ENCODE measurements around the gene PRR7.
A peak's percentile ranks its signal among the peaks of the same experiment; 100 is the strongest.

PRR7 gene

DNA sequence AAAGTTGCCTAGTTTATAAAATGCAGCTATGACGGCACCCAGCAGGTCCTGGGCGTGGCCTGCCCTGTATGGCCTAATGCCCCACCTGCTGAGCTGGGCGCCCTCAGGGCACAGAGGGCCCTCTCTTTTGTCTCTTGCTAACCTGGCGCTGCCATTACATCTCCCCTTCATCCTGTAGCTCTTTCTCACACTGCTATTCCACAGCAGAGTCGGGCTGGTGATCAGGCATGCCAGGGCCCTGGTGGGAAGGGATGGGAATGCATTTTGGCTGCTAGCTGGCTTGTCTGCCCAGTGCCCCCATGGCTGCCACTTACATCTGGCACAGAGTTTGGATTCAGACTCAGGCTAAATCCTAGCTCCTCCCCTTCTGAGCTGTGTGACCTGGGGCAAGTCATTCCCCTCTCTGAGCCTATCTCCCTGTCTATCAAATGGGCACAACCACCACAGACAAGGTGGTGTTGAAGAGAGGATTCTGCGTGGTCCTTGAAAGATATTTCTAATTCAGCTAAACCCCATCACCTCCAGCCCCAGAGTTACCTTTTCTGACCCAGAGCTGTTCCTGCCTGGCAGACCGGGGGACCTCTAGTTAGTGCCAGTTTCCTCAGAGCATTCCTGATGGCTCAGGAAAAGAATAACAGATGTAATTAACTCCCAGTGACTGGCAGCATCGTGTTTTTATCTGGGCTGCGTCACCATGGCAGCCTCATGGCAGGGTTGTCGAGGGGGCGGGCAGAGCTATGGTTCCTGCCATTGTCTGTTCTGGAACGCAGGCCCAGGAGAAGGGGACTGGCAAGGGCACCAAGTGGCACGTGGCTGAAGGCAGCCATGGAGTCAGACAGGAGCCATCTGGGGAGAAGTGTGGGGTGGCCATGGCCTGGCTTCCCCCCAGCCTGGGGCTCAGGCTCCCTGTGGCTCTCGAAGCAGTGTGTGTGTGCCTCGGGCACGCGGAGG is 6.3 kb downstream of the PRR7 start:
- DNase-seq (ENCODE audit: low spot score), result no peak

DNA sequence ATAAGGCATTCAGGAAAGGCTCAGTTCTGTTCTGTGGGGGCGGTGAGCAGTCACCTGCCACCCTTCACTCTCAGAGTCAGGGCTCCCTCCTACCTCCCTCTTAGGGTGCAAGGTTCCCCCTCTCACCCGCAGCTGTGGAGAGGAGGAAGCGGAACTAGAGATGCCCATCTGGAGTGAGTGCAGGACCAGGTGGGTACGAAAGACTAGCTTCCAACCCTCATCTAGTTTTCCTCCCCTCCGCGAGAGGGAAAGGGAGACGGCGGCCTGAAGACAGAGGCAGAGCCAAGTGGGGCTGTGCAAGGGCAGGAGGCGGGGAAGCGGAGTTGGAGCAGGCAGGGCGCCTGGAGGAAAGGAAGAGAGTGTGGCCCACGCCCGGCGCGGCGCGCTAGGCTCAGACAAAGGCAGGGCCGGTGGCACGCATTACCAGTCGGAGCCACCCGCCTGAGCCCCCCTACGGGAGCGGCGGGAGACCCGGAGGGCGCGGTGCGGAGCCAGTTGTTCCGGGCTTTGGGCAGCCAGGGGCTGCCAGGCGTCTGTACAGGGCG is 7.3 kb downstream of the PRR7 start:
- no peak for DNase-seq (ENCODE audit: low spot score)

DNA sequence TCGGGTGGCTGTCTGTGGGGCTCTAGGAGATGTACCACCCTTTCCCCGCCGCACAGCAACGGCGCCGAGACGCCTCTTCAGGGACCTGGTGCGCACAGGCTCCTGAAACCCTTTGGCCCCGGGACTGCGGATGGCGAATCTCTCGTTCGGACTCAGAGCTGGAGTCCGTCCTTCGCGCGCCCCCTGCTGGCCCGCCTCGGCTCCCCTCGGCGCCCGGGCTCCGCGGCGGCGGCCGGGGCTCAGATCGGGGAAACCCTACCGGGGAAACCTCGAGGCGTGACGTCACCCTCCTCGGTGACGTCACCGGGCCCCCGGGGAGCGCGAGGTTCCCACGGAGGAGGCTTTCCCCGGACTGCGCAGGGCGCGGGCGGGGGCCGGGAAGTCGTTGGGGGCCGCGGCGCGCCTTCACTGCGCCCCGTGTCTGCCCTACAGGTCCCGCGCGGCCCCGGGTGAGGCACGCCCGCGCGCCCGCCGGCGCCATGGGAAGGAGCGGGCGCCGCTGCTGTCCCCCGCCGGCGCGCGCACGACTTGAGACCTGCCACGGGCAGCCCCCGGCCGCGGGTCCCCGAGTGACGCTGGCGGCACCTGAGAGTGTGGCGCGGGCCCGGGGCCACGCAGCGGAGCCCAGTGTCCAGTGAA is 7.9 kb downstream of the PRR7 start:
- DNase-seq (ENCODE audit: low spot score), result peak; percentile 89

DNA sequence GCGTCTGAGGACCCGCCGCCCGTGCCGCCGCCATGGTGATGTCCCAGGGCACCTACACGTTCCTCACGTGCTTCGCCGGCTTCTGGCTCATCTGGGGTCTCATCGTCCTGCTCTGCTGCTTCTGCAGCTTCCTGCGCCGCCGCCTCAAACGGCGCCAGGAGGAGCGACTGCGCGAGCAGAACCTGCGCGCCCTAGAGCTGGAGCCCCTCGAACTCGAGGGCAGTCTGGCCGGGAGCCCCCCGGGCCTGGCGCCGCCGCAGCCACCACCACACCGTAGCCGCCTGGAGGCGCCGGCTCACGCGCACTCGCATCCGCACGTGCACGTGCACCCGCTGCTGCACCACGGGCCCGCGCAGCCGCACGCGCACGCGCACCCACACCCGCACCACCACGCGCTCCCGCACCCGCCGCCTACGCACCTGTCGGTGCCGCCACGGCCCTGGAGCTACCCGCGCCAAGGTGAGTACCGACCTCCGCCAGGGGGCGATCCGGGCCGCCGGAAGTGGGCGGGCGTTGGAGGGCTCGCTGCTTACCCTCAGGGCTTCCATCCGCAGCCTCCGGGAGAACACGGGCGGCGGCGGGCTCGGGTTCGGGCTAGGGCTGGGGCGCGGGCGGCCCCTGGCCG is 8.5 kb downstream of the PRR7 start:
- peak; percentile 81 for DNase-seq (ENCODE audit: low spot score)

DNA sequence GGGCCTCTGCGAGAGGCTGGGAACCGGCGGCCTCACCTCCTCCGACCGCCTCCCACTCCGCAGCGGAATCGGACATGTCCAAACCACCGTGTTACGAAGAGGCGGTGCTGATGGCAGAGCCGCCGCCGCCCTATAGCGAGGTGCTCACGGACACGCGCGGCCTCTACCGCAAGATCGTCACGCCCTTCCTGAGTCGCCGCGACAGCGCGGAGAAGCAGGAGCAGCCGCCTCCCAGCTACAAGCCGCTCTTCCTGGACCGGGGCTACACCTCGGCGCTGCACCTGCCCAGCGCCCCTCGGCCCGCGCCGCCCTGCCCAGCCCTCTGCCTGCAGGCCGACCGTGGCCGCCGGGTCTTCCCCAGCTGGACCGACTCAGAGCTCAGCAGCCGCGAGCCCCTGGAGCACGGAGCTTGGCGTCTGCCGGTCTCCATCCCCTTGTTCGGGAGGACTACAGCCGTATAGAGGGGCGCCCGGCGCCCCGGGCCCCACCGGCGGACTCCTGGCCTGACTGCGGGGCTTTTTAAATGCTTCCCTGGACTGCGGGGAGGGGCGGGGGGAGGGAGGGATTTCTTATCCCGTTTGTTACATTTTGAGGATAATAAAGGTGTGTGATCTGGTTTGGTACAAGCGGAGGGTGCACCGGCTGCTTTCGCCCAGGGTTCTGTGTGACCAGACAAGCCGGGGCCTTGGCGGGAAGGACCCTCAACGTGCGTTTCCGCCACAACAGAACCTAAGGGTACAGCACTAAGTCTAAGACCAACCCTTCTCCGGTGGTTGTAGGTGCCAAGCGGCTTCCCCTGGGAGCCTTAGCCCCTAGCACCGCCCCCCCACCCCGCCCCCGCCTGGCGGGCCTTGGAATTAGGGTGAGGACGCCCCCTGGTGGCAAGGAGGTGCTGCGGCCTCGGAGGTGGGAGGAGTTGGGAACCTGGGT is 9.3 kb downstream of the PRR7 start:
- peak; percentile 90 for DNase-seq (ENCODE audit: low spot score)

DNA sequence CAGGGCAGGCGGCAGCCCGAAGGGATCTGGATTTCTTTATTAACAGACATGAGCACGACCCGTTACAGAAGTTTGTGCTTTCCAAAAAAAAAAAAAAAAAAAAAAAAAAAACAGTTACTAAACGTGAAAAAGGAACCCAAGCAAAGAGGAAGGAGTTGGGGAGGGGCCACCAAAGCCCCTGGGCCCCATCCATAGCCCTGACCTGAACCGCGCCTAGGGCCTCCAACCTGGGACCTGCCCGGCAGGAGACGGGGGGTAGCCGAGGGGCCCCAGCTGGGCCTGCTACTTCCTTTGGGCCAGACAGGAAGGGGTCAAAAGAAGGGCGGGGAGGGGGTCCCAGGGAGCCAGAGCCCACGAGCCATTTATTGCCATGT is 10.0 kb downstream of the PRR7 start:
- DNase-seq (ENCODE audit: low spot score), result no peak

DNA sequence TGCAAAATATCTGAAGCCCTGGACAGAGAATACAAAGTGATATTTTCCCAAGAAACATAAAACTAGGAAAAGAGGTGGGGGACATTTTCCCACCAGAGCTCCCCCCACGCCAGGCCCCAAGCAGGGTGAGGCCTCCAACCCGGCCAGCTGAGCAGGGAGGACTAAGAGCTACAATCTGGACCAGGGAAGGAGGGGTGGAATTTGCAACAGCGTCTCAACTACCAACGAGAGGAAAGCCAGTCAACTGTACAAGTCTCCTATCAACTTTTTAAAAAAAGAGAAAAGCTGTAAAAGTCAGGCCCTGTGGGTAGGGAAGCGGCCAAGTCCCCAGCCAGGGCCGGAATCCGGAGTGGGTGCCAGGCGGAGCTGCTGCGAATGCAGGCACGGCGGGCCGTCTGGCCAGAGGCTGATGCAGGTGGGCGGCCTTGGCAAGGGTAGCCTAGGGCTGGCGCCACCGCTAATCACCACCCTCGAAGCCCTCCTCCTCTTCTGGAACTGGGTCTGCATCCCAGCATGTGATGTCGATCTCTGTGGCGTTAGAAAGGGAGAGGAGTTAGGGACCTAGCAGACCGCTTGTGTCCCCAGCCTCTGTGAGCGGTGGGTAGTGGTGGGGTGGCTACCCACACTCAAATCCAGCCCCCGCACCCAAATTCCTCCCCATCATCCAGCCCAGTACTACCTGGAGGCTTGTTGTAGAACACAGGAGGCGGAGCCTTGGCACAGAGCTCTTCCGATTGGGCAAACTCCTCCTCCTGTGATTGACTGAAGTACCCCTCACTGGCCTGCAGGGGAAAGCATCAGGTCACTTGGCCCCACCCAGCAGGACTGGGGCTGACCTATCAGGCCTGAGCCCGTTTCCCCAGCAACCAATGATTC is 10.6 kb downstream of the PRR7 start:
- peak; percentile 87 for DNase-seq (ENCODE audit: low spot score)

DNA sequence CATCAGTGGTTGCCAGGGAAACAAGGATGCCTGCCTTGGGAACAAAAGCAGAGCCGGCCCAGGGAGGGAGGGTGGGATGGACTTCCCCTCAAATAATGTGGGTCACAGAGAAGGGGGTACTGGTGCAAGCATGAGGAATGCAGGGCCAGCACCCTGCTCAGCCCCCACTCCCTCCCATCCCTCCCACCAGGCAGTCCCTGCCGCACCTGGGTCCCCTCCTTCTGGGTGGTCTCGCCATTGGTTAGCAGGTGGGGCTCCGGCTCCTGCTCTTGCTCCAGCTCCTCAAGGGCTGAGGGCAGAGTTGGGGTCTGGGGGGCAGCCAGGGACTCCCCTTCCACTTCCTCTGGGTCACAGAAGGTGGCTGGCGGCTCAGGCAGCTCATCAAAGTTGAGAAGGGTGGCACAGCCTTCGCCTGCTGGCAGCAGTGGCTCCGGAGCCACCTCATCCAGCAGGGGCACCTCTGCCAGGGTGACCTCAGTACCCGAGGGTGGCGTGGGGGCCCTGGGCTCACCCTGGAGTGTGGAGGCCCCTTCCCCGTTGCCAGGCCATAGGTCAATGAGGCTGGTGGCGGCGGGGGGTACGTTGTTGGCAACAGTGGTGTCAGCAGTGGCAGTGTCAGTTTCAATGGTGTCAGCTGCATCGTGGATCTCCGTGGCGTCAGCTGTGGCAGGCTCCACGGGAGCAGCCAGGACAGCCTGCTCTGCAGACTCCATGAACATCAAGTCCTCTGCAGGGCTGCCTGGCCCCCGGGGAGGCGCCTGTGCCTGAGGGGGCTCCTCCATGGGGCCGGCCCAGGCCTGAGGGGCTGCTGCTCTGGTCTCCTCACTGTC is 11.5 kb downstream of the PRR7 start:
- no peak for DNase-seq (ENCODE audit: low spot score)

DNA sequence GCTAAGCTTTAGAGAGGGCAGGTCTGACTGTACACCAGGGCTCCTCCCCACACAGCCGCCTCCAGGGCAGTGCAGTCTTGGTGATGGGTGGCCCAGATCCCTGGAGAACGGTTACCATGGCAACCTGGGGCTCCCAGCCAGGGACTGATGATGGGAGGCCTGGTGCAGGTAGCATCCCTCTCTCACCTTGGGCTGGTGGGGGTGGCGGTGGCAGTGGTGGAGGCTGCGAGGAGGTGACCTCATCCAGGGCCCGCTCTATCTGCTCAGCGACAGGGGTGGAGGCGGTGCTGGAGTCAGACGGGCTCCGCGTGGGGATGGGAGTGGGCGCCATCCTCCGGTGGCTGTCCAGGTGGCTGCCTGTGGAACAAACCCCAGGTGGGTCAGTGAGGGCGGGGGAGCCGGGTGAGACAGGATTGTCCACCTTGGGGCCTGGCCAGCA is 12.3 kb downstream of the PRR7 start:
- no peak for DNase-seq (ENCODE audit: low spot score)

DNA sequence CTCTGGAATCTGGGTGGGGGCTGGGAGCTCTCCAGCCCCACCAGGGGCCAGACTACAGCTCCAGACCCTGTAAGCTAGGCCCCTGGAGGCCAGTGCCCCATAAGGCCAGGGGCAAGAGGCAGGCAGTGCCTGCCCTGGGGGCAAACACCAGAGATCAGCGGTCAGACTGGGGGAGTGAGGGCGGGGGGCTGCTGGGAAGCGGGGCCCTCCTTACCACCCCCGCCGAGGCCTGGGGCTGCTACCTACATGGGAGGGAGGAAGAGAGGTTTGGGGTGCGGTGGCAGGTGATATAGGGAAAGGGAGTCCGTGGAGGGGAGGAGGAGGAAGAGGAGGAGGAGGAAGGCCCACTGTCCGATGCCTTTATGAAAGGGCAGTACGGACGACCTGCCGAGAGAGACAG is 12.7 kb downstream of the PRR7 start:
- no peak for DNase-seq (ENCODE audit: low spot score)

DNA sequence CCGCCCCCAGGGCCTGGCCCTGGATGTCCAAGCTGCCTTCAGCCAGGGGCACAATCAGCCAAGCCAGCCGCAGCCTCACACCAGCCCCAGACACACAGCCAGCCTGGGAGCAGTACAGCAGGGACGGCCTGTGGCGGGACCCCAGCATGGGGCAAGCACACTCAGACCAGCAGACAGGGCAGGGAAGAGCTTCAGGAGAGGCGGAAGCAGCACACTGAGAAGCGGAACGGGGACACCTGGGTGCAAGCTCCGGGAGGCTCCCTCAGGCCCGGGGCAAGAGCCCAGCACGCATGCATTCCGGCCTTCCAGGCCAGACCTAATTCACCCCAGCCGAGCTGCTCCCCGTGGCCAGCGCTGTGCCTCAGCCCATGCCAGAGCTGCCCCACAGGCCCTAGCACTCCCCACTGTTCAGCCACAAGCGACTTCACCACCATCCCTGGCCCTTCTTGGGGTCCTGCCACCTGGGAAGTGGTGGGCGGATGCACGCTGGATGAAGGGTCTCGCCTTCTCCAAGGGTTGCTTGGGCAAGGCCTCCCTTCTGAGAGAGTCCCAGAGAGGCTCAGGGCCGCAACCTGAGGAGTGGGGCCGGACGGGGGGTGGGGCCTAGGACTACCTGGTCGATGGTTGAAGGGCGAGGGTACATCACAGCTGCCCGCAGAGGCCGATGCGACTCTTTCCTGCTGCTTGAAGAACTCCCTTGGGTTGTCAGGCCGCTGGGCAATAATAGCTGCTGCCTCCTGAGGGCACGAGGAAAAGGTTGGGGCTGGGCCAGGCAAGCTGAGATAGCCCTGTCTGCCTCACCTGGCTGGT is 13.4 kb downstream of the PRR7 start:
- DNase-seq (ENCODE audit: low spot score), result no peak

DNA sequence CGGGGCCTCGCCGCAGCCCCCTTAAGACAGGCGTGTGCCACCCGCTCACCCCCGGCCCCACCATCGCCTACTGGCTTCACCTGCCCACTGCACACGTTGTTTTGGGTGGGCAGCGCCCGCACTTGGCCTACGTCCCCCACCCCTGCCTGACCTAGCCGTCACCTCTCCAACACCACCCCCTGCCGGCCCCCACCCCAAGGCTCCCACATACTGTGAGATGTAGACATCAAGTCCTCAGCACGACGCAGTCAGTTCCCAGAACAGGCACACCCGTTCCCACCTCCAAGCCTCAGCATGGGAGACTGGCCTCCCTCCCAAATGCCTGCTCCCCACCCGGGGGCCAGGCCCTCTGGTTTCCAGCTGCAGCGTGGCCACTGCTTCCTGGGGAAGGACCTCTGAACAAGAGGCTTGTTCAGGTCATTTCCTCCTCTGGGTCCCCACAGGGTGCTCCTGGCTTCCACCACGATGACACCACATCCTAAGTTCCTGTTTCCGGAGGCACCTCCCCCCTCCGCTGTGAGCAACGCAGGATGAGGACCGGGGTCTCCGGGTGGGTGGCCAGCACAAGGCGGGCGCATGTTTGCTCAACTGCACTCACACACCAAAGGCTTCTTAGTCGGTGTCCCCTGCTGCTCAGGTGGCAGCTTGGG is 15.5 kb downstream of the PRR7 start:
- no peak for DNase-seq (ENCODE audit: low spot score)

DNA sequence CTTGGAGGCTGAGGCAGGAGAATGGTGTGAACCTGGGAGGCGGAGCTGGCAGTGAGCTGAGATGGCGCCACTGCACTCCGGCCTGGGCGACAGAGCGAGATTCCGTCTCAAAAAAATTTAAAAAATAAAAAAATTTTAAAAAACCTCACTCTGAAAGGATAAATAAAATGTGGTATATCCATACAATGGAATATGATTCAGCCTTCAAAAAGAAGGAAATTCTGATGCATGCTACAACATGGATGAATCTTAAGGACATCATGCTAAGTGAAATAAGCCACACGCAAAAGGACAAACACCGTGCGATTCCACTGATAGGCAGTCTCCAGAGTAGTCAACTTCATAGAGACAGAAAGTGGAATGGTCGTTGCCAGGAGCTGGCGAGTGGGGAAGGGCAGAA is 18.4 kb downstream of the PRR7 start:
- DNase-seq (ENCODE audit: low spot score), result no peak

DNA sequence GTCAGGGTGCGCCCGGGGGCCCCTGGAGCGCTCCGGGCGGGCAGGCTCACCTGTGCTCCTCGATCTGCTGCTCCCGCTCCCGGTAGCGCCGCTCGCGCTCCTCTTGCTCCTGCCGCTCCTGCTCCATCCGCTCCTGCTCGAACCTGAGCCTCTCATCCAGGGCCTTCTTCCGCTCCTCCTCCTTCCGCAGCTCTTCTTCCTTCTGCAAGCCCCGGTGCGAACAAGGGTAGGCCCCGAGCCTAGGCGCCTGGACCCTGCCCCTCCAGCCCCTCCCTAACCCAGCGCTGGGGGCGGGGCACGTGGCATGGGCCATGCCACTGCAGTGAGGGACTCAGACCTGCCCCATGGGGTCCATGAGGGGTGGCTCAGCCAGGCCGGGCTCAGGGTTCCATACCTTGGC is 20.2 kb downstream of the PRR7 start:
- no peak for DNase-seq (ENCODE audit: low spot score)

DNA sequence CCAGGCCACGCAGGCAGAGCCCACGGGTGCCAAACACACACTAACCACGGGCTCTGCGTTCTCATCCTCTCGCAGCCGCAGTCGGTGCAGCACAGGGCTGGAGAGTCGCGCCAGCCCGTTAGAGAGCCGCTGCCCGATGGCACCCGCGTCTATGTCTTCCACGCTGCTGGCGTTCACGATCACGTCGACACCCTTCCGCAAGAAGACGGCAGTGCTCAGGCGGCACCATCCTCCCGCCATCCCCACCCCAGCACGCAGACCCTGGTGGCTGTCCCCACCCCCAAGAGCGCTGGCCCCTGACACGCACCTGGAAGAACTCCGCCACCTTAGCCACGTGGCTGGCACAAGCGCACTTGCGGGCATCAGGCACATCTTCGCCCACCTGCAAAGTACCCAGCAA is 20.8 kb downstream of the PRR7 start:
- DNase-seq (ENCODE audit: low spot score), result no peak

DNA sequence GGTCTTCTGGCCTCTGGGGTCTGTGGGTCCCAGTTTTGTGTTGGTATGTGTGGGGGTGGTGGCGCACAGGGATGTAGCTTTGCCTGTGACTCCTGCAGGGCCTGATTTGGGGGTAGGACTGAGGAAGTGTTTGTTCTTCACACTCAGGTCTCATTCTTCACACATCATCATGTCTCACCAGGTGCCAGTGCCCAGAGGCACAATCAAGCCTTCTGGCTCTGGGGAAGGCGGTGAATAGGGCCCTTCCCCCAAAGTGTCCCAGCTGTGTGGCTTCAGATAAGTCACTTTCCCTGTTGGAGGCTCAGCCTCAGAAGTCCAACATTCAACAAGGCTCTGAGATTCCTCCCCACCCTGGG is 21.7 kb downstream of the PRR7 start:
- DNase-seq (ENCODE audit: low spot score), result no peak

DNA sequence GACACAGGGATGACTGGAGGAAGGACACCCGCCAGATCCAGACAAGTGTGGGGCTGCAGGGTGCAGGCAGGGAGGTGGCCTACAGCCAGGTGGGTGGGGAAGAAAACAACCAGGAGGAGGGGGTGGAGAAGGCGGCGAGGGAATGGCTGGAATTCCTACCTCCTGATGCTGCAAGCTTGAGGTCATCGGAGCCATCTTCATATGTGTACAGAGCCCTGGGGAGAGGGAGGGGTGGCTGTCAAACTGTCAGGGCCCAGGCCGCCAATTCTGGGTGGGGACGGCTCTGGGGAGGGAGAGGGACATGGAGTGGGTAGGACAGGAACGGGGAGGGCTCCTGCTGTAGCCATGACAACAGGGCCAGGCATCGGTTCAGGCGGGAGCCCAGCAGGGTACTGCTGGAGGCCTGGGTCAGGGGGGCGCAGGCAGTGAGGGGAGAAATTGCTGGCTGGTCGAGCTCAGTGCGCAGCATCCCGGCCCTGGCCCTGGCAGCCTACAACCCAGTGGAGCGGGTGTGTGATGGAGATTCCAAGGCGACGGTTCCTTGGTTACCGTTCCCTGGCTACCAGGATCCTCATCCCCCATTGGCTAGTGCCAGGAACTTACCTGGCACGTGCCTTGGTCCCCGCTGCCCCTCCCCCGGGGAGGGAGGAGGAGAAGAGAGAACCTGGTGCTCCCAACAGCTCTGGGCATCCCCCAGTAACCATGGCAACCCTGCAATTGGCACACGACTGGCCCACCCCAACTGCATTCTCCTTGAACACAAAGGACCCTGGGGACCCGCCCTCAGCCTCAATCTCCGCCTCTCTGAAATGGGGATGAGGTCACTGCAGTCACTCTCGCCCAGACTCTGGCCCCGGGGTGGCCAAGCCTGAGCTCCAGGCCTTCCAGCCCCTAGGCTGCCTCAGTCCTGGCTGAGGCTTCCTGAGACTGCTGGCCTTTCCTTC is 22.3 kb downstream of the PRR7 start:
- DNase-seq (ENCODE audit: low spot score), result no peak

Data from hematopoietic multipotent progenitor cell treated with erythropoietin and hydrocortisone succinate and interleukin-3 and kit ligand, for 15 days (in vitro differentiated cells).